GM21723 (cell line): ENCODE results near the gene C2orf49.
A peak's percentile ranks its signal among the peaks of the same experiment; 100 is the strongest.

Source experiments
- ATAC-seq: cut with Tn5 transposase; IDR thresholded peaks from one replicate; pipeline ENCODE4 v1.9.1; 2021; ENCODE audit warnings: mild to moderate bottlenecking, moderate library complexity; ENCODE audit not compliant: unreplicated experiment

The C2orf49 gene

DNA sequence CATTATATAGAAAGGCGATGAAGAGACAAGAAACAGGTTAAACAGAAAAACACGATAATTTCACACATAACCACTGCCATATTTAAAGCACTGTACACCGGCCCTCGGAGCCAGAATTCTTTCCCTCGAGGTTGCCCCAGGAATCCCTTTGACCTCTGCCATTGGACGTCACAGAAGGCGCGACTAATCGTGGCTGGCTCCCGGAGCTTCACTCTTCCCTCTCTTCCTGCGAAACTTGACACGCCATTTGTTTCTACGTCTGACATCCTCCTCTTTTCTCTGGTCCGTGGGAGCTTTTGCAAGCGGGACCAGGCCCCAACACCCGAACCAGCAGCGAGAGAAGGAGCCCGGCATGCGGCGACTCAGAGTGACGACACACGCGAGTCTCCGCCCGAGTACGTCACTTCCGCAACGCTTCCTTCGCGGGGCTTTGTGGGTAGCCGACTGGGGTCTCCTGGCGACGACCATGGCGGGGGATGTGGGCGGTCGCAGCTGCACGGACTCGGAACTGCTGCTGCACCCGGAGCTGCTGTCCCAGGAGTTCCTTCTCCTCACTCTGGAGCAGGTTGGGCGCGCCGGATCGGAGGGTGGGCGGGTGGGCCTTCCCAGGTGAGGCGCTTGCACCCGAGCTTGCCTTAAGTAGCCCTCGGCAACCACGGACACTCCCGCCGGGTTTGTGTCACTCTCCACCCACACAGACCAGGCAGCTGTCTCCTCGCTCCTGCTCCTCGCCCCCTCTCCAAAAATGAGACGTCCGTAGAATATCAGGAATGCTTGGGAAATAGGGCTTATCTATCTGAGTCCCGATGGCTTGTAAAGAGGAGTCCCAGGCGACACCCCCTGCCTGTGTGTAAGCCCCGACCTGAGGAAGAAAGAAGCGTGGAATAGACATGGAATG, at the start of gene C2orf49:
Gene C2orf49 (plus strand): TSS at position 419 of the 898 bp plus-strand sequence. CDS start 48 bp downstream, at position 467.
- peak; percentile 95 for ATAC-seq

DNA sequence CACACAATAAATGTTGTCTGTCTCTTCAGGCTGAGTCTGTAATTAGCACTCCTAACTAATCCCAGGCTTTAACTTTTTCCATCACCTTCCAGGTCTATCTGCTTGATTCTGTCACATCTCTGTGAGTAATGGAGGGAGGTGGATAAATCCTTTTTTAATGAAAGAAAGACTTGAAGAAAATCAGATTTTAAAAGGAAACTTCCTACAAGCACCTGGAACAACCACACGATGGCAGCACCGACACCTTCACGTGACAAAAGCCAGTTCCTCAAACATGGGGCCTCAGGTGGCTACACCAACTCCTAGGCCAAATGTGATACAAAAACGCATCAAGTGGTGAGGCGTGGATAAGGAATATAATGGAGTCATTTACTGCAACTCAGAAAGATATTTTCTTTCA, 49.6 kb upstream of the C2orf49 start:
- peak; percentile 61 for ATAC-seq

DNA sequence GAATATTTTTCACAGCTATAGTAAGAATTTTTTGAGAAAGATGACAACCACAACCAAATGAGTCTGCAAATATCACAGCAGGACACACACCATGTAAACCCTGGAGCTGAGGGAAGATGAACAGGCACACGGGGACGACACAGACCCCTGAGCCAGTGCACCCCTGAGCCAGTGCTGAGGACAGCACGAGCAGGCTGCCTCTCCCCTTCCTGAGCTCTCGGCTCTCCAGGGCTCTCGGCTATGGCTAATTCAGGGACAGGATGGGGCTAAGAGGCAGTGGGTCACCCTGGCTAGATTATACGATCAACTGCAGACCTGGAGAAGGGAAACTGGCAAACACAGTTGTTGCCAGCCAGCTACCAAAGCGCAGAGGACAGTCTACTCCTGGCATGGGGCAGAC, 49.2 kb upstream of the C2orf49 start:
- no peak for ATAC-seq

DNA sequence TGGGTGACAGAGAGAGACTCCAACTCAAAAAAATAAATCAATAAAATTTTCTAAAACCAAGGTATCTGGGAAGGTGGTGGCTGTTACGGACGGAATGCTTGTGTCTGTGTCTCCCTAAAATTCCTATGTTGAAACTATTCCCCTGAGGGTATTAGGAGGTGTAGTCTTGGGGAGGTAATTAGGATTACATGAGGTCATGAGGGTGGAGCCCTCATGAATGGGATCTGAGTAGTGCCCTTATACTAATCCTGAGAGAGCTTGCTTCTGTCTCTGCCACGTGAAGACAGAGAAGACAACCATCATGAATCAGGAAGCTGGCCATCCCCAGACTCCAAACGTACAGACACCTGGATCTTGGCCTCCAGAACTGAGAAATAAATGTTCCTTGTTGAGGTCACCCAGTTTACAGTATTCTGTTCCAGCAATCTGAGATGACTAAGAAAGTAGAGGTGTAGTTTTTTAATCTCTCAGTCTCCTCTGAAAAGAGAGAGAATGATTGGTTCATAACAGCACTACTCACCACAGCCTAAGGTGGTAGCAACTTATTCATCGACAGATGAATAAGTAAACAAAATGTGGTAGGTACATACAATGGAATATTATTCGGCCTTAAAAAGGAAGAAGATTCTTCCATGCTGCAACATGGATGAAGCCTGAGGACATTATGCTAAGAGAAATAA, 46.2 kb upstream of the C2orf49 start:
- ATAC-seq = no peak

DNA sequence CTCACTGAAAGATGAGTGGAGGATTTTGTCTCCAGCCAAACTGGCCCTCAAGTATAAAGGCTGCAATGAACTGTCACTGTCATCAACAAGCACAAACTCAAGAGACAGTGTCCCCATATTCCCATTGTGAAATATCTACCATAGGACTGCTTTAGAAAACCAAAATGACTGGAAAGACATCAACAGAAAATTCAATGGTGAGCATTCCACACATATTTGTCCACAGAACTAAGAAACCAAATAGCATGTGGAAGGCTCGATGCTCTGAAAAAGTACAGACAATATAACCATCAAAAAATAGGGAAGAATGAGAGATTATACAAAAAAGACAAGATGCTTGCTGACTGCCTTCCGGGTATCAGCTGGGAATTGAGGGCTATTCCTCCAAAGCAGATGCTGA, 45.4 kb upstream of the C2orf49 start:
- ATAC-seq = no peak

DNA sequence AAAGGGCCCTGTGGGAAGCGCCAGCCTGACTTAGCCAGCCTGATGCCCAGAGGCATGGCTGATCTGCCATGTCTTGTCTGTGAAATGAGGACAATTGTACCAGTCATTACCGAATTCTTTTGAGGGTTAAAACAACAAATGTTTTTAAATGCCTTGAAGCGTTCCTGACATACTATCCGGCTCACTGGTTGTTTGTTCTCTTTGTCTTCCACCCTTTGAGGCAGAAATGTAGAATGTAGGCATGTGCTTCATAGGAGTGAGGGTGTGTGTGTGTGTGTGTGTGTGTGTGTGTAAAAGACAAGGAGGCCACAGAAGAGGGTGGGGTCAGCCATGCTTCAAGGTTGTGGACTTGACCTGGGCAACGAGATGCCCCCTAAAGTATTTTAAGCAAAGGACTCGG, 43.3 kb upstream of the C2orf49 start:
- no peak for ATAC-seq

DNA sequence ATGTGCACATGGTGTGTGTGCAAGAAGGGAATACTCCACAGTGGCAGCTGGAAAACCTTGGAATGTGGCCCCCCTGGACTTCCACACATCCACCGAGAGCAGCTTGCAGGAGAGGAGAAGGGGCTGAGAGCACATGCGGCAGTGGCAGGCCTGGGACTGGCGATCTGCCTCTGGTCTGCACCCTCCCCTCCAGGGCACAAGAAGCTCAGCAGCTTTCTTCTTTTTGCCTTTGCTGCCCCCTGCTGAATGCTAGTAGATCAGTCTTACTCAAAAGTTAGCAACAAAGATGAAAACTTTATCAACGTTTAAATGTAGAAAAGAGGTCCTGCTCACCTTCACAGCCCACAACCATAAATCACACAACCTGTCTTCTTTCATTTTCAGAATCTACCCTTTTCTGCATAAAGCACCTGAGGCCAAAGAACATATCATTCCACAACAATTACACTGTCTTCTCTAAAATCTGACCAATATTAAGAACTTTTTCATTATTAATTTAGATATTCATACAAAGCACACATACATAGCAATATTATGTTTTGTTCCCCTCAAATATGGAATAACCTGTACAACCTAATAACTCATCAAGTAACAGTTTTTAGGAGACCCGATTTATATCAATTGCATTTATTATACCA, 42.4 kb upstream of the C2orf49 start:
- no peak for ATAC-seq

DNA sequence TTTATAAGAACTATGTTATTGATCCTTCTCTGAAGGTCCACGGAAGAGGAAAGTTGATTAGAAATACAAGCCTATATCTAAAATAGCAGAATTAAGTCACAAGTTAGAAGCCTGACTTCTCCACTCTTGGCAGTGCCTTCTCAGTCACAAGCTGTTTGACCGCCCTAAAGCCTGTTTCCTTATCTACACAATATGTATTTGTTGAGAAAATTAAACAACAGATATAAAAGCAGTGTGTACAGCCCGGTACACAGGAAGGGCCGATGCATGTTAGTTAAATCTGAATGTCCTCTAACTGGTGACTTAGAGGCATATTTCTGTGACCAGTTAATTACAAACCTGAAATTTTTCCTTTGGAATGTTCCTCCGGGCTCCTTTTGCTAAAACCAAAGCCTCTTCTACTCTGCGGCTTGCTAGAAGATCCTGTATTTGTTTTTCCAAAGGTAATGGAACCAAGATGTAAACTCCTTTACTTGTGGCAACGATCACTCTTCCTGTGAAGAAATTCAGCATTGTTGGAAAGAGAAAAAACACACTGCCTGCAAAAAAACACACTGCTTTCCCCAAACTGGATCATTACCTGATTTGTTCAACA, 41.2 kb upstream of the C2orf49 start:
- no peak for ATAC-seq

DNA sequence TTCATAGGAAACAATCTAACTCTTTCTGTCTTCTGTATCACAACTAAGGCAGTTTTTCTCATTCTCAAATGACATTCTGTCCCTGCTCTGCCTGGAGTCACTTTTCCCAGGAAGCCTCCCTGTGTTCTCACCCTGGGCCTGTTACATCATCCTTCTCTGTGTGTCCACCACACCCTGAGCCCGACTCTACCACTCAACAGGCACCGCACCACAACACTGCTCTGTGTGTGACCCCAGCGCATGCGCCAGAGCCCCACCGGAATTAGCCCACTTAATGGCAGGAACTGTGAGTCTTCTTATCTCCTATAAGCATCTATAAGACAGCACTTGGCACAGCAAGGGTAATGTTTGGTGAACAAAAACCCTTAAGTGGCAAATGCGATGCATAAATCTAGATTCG, 40.1 kb upstream of the C2orf49 start:
- no peak for ATAC-seq

DNA sequence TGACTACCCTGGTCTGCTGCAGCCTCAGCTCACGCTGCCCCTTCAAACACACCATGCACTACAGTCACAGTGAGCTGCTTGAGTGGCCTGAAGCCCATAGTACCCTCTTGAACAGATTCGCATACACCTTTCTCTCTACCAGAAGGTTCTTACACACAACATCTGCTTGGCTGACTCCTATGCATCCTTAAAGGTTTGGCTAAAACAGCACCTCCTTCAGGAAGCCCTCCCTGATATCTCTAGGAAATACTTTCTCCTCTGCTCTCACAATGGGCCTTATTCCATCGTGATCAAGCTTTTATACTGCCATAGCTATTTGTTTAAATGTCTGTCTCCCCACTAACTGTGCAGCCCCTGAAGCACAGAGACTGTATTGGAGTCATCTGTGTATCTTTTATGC, 39.3 kb upstream of the C2orf49 start:
- no peak for ATAC-seq

DNA sequence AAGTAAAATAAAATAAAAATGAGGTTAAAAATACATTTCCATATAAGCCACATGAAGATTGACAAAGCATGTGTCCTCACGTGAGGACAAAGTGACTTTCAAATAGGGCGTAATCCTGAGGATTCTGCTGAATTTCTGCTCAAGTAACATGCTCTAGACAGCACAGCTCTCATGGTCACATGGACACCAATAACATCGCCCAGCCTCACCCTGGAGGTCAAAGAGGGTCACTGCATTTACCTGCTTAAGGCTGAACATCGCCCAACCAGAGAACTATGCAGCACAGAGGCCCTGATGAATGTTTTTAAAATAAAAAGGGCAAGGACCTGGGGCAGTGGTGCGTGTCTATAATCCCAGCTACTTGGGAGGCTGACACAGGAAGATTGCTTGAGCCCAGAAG, 38.0 kb upstream of the C2orf49 start:
- ATAC-seq = no peak

DNA sequence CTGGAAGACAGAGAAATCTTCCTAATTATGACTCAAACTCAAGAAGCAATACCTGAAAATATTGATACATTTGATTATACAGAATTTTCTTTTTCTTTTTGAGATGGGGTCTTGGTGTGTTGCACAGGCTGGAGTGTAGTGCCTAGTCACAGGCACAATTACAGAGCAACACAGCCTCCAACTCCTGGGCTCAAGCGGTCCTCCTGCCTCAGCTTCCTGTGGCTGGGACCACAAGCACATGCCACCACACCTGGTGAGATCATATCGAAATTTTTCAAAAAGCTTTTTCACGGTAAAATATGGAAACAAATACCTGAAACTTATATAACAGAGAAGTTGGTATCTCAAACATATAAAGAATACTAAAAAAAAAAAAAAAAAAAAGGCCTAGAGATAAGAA, 35.7 kb upstream of the C2orf49 start:
- no peak for ATAC-seq

DNA sequence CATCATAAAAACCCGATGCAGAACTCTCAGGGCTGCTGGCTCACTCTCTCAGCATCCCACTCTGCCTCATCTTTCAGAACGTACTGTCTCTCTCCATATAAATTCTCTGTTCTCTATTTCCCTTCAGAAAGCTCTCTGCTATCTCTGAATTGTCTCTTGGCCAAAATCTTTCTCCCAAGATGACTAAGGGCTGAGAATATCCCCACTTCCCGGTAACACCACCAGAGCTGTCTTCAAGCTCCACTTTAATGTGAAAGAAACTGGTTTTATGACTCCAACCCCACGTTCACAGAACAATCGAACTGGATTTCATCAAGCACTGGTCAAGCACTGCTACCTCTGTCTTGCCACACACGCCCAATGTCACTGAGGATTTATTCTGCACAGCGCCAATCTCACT, 30.2 kb upstream of the C2orf49 start:
- ATAC-seq = no peak

DNA sequence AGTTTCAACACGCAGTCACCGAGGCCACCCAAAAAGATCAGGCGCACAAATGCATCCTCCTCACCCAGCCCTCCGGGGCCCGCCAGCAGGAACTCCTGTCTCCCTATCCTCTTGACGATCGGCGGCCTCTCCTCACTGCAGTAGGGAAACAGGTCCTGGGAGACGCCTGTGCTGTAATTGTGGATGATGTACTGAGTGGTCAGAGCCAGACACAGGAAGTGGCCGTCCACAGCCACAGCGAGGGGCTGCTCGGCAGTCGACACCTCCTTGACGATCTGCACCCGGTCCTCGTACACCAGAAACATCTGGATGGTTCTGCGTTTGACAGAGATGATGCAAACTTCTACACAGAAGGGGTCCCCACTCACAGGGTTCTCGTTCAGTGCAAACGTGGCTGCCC, 29.8 kb upstream of the C2orf49 start:
- no peak for ATAC-seq

DNA sequence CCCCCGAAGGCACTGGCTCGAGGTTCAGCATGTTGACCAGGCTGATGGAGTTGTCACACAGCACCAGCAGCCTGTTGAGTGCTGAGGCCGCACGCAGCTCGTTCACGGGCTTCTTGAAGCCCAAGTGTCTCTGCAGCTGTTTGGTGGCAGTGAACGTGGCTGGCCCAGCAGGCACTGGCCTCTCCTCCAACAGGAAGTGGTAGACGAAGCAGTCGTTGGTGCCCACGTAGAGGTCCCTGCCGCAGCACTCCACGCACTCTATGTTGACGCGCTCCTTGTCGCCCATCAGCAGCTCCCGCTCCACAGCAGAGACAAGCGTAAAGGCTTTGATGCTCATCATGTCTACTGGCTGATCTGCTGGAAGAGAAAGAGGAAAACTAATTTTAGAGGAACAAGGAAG, 29.4 kb upstream of the C2orf49 start:
- ATAC-seq = no peak

DNA sequence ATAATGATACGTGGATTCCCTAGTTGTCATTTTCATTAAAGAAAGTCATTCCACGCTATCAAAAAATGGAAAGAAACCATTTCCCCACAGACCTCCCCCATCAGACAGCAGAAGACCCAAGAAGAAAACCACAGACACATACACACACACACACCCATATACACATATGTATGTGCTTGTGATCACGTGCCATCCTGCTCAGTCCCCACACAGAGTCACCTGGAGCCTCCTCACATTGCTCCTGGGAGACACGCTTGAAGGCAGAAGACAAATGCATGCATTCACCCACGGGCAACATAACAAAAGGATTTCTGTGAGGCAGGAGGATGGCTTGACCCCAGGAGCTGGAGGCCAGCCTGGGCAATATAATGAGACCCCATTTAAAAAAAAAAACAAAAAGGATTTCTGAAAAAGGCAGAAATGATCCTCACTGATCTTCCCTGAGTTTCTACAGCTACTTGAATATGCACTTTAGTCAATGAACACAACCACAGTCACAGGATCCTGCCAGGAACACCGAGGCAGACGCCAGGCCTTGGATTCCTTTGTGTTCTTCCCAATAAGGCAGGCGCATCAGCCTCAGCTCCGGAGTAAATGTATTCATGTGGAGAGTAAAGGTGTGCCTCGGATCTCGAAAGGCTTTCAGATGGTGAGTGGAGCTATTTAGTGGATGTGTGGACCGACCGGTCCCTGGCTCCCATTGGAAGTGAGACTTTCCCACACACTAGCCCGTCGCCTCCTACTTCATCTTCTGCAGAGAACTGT, 28.8 kb upstream of the C2orf49 start:
- no peak for ATAC-seq

DNA sequence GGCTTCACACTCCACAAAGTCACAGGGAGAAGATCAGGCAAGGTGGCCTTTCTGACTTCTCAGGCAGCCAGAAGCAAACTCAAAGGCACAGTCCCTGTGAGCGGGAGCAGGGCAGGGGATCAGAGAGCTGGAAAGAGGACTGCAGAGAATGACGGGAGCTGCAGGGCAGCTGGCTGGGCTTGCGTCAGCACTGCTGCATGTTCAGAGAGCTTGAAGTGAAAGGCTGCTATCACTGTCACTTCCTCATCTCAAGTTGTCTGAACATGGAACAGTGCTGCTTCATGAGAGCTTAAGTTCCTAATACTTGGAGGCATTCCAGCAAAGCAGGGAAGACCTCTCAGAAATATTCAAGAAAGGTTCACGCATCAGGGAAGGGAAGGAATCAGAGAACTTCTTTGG, 28.2 kb upstream of the C2orf49 start:
- no peak for ATAC-seq

DNA sequence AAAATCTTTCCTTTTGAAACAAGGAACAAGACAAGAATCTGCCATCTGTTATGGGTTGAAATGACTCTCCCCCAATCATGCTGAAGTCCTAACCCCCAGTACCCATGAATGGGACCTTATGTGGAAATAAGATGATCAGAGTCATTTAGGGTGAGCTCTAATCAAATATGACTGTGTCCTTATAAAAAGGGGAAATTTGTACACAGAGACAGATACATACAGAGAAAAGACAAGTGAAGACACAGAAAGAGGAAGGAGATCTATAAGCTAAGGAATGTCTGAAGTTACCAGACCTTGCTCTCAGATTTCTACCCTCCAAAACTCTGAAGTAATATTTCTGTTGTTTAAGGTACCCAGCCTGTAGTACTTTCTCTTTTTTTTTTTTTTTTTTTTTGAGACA, 23.5 kb upstream of the C2orf49 start:
- no peak for ATAC-seq

DNA sequence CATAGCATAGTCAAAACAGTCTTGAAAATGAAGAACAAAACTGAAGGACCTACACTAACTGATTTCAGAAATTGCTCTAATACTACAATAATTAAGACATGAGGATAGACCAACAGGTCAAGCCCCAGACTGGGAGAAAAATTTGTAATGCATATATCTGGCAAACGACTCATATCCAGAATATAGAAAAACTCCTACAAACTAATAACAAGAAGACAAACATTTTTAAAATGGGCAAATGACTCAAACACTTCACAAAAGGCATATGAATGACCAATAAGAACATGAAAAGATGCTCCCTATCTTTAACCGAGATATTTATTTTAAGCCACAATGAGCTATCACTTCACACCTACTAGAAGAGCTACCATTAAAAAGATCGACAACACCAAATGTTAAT, 22.0 kb upstream of the C2orf49 start:
- ATAC-seq = peak; percentile 53

DNA sequence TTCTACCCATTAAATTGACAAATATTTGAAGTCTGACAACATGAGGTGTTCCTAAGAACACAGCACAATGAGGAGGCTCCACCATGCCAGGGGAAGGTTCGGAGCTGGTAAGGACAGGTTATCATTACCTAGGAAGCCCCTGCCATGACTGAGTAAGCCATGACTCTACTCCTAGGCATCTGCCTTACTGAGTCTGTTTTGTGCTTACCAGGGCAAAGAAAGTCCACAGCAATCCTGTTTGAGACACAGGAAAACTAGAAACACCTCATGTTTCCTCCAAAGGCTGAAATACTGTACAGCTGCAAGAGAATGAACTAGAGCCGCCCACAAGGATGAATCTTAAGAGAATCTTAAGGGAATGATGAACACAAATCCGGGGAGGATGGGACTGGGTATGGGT, 19.4 kb upstream of the C2orf49 start:
- ATAC-seq = no peak
